Activated CD8-positive, alpha-beta memory T cell treated with anti-CD3 and anti-CD28 coated beads, Interleukin-2, amount 50 U/mL, for 24 hours (primary cell): ENCODE results near the gene SLC9A1.
A peak's percentile ranks its signal among the peaks of the same experiment; 100 is the strongest.
"Not testable (repeated sequence)": the region's sequence is repeated elsewhere in the genome, so short reads cannot be mapped to it uniquely, and the experiment has no call there.

Source experiments
- DNase-seq: peaks from one replicate; pipeline ENCODE4 v3.0.0-alpha.2; 2020; ENCODE audit errors: extremely low read depth

SLC9A1 gene

DNA sequence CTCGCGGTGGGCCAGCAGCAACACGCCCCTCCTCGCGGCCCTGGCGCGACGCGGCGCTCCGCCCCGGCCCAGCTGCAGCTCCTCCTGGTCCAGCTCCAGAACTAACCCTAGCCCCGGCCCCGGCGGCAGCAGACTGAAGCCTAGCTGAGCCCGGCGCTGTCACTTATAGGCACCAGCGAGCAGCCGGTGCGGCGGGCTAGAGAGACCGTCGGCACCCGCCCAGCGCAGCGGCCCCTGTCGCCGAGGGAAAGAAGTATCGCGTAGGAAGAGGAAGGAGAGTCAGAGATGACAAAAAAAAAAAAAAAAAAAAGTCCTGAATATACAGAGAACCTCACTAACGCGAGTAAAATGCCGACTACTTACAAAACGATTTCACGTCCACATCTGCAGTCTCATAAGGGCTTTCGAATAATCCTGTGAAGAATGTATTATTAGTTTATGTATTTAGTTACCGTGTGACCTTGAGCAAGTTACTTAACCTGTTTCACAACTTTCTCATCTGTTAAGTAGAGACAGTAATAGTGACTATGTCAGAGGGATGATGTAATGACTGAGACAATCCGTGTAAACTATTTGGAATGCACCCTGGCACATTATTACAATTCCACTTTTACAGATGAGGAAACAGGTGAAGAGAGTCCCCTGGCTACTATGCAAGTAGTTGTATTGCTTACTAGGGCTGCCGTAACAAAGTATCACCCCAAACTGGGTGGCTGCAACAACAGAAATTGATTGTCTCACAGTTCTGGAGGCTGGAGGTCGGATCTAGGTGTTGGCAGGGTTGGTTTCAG lies at the start of gene SLC9A1:
Gene SLC9A1 (minus strand): TSS at position 135 of the 791 bp plus-strand sequence. CDS start 791 bp downstream, outside the sequence.
- peak; percentile 81 for DNase-seq

GRCh38 chr1:27203946-27204345 lies 49.0 kb upstream of the SLC9A1 start:
- DNase-seq, result no peak

DNA sequence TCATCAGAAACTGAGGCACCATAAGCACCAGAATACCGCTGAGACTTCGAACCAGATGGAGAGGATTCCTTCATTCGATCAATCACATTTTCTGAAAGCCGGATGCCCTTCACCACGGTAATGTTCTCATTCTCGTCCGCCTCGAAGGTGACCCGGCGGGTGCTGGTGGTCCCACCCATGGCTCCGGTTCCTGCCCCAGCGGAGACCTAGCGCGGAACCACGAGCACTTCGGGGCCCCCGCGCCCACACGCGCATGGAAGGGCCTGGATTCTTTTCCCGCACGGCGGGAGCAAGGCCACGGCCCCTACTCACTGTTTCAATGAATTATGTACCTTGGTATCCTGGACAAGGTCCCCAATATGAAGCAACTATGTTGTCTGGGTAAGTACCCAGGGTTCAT lies 46.4 kb upstream of the SLC9A1 start:
- DNase-seq, result no peak

GRCh38 chr1:27193194-27193593 lies 38.3 kb upstream of the SLC9A1 start:
- no peak for DNase-seq

- DNase-seq, result no peak
Measured at GRCh38 chr1:27192039-27192529, 37.2 kb upstream of the SLC9A1 start.

GRCh38 chr1:27184665-27185064 lies 29.7 kb upstream of the SLC9A1 start:
- DNase-seq, result not testable (repeated sequence)

DNA sequence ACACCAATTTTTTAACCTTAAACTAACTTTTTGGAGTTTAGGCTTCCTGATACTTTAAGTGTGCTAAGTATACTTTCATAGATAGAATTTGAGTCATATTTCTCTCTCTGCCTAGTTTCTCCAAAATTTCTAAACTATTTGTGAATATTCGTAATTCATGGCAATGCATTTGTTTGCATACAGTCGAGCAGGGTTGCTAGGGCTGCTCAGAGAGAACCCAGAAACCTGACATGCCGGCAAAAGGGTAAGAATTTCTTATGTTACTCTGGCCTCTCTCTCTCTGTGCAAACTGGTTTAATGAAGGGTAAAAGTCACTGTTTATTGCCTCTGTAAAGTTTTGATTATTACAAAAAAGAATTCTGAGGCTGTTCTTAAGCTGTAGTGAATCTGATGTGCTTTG lies 25.1 kb upstream of the SLC9A1 start:
- DNase-seq, result no peak

DNA sequence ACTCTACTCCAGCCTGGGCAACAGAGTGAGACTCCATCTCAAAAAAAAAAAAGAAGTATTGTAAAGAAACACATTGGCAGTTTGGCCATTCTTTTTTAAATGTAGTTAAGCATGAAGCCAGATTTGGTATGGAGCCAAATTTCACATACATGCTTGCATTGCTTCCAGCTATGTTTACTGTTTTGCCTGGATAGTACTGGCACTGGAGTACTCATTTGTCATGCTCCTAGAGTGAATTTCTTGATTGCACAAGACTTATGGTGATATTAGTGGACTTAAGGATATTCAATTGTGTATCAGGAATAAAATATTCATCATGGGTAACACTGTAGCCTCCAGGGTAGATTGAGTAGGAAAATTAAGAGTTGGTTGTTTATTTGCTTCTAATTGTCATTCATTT lies 24.5 kb upstream of the SLC9A1 start:
- no peak for DNase-seq

- DNase-seq, result no peak
Measured at GRCh38 chr1:27176954-27177353, 22.0 kb upstream of the SLC9A1 start.

- DNase-seq, result no peak
Measured at GRCh38 chr1:27176323-27176722, 21.4 kb upstream of the SLC9A1 start.

DNA sequence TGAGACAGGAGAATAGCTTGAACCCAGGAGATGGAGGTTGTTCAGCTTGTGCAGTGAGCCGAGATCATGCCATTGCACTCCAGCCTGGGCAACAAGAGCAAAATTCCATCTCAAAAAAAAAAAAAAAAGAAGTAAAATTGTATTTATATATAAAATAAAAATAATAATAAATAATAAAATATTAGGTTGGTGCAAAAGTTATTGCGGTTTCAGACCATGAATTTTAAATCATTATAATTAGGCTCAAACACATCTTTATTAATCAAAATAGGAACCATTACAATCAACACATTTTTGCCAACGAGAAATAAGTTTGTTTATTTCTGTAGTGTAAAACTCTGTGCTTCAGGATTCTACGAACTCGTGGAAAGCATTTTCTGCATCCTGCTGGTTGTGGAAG lies 18.1 kb upstream of the SLC9A1 start:
- DNase-seq, result not testable (repeated sequence)

DNA sequence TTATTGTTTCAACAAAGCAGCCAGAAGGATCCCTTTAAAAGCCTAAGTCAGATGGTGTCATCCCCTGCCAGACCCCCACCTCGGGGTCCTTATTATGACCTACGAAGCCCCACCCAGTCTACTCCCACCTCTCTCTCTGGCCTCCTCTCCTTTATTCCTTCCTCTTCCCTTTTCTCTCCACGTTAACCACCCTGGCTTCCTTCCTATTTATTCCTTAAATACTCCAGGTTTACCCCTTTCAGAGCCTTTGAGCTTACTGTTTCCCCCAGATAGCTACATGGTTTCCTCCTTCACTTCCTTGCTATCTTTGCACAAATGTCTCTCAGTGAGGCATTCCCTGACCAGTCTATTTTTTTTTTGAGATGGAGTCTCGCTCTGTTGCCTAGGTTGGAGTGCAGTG lies 12.0 kb upstream of the SLC9A1 start:
- DNase-seq, result no peak

GRCh38 chr1:27166351-27166802 lies 11.5 kb upstream of the SLC9A1 start:
- DNase-seq, result no peak

GRCh38 chr1:27163093-27163492 lies 8.2 kb upstream of the SLC9A1 start:
- no peak for DNase-seq

GRCh38 chr1:27162090-27162489 lies 7.2 kb upstream of the SLC9A1 start:
- DNase-seq, result no peak

DNA sequence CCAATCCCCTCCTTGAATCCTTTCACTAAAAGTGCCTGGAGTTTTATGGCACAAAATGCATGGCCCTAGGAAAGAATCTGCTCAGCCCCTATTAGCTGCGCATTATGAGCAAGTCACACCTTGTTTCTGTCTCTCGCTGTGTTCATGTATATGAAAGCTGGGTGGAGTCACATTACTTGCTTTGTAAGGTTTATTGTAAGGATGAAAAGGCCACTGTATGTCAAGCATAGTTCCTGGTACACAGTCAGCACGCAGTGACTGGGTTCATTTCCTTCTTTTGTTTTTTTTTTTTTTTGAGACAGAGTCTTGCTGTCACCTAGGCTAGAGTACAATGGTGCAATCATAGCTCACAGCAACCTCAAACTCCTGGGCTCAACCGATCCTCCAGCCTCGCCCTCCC lies 6.7 kb upstream of the SLC9A1 start:
- DNase-seq, result no peak

DNA sequence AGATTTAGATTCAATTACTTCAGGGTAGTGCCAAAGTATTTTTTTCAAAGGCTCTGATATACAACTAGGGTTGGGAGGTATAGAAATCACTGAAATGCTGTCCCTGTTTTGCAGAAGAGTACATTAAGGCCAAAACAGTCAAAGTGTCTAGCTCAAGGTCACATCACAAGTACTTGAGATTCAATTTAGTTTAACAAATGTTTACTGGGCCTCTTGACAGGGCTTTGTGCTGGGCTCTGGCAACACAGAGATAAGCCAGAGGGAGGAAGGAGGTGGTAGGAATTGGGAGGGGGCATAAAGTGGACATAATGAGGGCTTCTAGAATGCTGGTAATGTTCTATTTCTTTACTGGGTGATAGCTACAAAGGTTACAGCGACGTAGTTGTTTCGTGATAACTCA lies 2.3 kb upstream of the SLC9A1 start:
- DNase-seq, result no peak

DNA sequence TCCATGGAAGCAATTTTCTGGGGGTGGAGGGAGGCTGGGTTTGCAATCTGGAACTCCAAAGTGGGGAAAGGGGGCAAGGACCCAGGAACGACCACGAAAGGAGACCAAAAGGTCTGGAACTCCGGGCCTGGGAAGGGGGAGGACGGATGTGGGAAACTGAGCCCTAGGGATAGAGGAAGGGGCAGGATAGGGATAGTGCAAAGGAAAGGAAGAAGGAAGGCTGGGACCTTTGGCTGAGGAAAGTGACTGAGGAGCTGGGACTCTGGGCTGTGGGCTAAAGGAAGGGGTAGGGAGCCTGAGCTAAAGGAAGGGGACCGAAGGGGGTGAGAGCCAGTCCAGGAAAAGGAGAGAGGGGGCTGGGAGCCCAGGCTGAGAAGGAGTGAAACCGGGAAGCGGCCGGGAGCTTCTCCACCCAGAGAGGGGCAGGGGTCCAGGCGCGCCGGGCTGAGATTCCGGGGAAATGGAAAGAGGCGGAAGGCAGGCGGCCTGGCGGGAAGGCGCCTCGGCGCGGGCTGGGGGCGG lies 395 bp downstream of the SLC9A1 start:
- DNase-seq, result no peak

DNA sequence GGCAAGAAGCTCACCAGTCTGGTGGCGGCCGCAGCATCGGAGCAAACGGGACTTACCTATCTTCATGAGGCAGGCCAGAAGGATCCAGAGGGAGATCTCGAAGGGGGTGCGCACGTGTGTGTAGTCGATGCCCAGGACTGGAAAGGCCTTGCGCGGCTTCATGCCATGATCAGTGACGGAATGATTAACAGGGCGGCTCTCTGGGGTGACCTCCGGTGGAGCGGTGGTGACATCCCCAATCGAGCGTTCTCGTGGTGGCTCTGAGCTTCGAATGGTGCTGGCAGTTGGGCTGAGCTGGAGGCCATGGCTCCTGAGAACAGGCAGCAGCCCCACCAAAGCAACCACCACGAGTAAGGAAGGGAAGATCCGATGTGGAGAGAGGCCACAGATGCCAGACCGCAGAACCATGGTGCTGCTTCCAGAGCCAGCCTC lies 982 bp downstream of the SLC9A1 start:
- no peak for DNase-seq

DNA sequence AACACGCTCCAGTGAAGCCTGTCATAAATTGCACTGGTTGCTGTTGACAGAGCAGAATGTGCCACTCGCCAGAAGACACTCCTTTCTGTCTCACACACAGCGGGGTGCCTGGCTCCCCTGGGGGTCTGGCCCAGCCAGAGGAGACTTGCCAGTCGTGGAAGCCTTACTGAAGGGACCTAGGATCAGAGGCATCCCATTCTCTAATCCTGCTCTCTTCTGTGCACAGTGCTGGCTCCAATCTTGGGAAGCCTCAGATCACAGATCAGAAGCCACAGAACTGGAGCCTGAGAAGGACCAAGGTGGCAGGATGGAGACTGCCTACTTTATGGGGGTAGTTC lies 1.4 kb downstream of the SLC9A1 start:
- DNase-seq, result no peak

DNA sequence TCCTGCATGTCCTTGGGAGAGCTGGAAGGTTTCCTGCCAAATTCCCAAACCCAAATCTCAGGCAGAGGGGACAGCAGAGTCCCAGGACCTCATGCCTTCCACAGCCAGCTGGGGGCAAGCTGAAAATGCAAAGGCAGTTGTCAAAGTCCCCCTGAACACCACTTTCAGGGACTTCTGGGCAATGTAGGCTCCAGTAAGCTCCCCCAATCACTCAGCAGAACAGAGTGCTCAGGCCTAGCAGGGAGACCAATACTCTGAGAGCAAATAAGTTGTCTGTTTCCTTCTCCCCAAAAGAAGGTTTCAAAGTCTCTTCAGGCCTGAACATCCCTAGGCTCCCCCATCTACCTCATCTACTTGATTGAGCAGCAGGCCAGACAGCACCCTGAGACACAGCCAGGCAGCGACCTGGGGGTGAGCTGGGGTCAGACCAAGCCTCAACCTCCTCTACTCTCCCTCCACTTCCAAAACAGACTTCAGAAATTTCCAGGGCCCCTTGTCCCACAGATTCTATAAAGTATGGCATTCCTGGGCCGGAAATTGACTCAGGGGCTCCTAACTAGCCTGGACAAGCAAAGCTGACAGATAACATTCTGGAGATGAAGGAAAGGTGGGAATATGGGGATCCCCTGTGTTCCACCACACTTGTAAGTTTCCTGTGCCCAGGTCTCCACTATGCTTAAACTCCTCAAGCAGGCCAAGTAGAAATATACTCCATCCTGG lies 1.9 kb downstream of the SLC9A1 start:
- DNase-seq, result no peak

- DNase-seq, result no peak
Measured at GRCh38 chr1:27152004-27152828, 2.7 kb downstream of the SLC9A1 start.
